Measurements from ENCODE around the gene VAPA. TPM values are rescaled to one million over a fixed set of nuclear protein-coding genes. Genes with fewer than 3 reads are reported as not detected.

The VAPA gene
- total and polyA plus RNA-seq, 9 of the 15 experiments (the other 6 are each of a cell fraction or from before 2014, with no cell fraction given), result 219 to 902 (median 526) TPM

DNA sequence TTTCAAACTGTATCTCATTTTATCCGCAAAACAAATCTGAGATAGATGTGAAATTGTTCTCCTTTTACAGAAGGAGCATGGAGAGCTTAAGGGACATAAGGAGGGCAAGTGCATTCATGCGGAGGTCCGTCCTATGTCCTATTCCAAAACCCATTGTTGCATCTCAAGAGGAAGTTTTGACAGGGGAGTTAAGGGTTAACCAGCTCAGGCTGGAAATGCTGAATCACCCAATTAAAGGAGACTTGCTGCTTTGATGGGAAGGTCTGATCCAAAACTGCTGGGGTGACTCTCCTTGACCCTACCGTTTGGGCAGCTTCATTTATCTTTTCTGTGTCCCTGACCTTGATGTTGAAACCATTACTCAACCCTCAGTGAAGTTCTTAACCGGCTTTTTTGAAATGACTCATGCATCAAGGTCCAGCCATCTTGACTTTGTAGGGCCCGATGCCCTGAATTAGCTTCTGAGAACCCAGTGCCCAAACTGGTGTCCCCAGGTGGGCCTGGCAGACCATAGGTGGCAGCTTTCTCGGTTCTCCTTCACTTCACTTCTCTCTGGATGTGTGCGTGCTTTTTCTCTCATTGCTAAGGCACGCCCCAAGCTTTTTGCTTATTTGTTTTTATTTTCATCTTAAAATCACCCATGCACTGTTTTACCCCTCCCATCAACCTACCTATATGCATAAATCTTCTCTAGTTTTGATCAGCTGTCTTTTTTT lies 43.9 kb upstream of the VAPA start (continued):
- TF ChIP-seq NR2C2 (CRISPR knock-in tag; IDR thresholded peaks at IDR 0.05) (0 out of 2 replicates have a peak, but pooled peaks have one; percentile 61), NR2C2 (tag; IDR thresholded peaks at IDR 0.05) (peak; percentile 96), TGIF2 (CRISPR knock-in tag; IDR thresholded peaks at IDR 0.05) (no peak), HMGN3 (IDR thresholded peaks at IDR 0.05; ENCODE audit: borderline replicate concordance, extremely low read depth, insufficient read length, low read depth, low read length) (peak; percentile 67), FOXO4 (CRISPR knock-in tag; IDR thresholded peaks at IDR 0.05) (no peak), RHOXF2B (CRISPR knock-in tag; conservative IDR thresholded peaks at IDR 0.05) (no peak), HNRNPLL (IDR thresholded peaks at IDR 0.05; ENCODE audit: low read depth, low read length, poor library complexity, severe bottlenecking) (no peak), TSC22D4 (tag; IDR thresholded peaks at IDR 0.05) (no peak), MAFK (IDR thresholded peaks at IDR 0.05; ENCODE audit: low read length) (peak; percentile 98), ZKSCAN8 (CRISPR knock-in tag; IDR thresholded peaks at IDR 0.05) (no peak), SREBF1 (IDR thresholded peaks at IDR 0.05; ENCODE audit: borderline replicate concordance, low read depth, low read length) (no peak), RNF2 (IDR thresholded peaks at IDR 0.05) (peak; percentile 99), LEF1 (IDR thresholded peaks at IDR 0.05) (no peak), TARDBP (IDR thresholded peaks at IDR 0.05) (no peak), FOXA1 (IDR thresholded peaks at IDR 0.05; ENCODE audit: borderline replicate concordance) (no peak), TFAP4 (CRISPR knock-in tag; IDR thresholded peaks at IDR 0.05; ENCODE audit: borderline replicate concordance) (peak; percentile 53), CHCHD3 (CRISPR knock-in tag; IDR thresholded peaks at IDR 0.05) (no peak), FUS (optimal IDR thresholded peaks at IDR 0.05; ENCODE audit: low read depth, low read length) (no peak), BDP1 (IDR thresholded peaks at IDR 0.05; ENCODE audit: insufficient read depth, insufficient read length) (no peak), SUPT5H (IDR thresholded peaks at IDR 0.05) (no peak), CC2D1A (IDR thresholded peaks at IDR 0.05) (peak; percentile 80; the same call in 1 of the 2 replicates)
- TF ChIP-seq, protein P1, sequence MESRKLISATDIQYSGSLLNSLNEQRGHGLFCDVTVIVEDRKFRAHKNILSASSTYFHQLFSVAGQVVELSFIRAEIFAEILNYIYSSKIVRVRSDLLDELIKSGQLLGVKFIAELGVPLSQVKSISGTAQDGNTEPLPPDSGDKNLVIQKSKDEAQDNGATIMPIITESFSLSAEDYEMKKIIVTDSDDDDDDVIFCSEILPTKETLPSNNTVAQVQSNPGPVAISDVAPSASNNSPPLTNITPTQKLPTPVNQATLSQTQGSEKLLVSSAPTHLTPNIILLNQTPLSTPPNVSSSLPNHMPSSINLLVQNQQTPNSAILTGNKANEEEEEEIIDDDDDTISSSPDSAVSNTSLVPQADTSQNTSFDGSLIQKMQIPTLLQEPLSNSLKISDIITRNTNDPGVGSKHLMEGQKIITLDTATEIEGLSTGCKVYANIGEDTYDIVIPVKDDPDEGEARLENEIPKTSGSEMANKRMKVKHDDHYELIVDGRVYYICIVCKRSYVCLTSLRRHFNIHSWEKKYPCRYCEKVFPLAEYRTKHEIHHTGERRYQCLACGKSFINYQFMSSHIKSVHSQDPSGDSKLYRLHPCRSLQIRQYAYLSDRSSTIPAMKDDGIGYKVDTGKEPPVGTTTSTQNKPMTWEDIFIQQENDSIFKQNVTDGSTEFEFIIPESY (CRISPR knock-in tag; IDR thresholded peaks at IDR 0.05), result no peak
- TF ChIP-seq, protein P2, sequence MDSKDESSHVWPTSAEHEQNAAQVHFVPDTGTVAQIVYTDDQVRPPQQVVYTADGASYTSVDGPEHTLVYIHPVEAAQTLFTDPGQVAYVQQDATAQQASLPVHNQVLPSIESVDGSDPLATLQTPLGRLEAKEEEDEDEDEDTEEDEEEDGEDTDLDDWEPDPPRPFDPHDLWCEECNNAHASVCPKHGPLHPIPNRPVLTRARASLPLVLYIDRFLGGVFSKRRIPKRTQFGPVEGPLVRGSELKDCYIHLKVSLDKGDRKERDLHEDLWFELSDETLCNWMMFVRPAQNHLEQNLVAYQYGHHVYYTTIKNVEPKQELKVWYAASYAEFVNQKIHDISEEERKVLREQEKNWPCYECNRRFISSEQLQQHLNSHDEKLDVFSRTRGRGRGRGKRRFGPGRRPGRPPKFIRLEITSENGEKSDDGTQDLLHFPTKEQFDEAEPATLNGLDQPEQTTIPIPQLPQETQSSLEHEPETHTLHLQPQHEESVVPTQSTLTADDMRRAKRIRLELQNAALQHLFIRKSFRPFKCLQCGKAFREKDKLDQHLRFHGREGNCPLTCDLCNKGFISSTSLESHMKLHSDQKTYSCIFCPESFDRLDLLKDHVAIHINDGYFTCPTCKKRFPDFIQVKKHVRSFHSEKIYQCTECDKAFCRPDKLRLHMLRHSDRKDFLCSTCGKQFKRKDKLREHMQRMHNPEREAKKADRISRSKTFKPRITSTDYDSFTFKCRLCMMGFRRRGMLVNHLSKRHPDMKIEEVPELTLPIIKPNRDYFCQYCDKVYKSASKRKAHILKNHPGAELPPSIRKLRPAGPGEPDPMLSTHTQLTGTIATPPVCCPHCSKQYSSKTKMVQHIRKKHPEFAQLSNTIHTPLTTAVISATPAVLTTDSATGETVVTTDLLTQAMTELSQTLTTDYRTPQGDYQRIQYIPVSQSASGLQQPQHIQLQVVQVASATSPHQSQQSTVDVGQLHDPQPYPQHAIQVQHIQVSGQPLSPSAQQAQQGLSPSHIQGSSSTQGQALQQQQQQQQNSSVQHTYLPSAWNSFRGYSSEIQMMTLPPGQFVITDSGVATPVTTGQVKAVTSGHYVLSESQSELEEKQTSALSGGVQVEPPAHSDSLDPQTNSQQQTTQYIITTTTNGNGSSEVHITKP (IDR thresholded peaks at IDR 0.05; ENCODE audit: partially characterized antibody), result no peak
